Measurements from ENCODE around the gene RBKS. TPM values are rescaled to one million over a fixed set of nuclear protein-coding genes. Genes with fewer than 3 reads are reported as not detected.

Gene RBKS
- total and polyA plus RNA-seq, 2 of the 8 experiments (the other 6 are each of a cell fraction or from before 2014, with no cell fraction given) = 1.1 to 1.5 TPM

- TF ChIP-seq EGR1 (IDR thresholded peaks at IDR 0.05; ENCODE audit: borderline replicate concordance, low read depth, low read length) (no peak), JUND (IDR thresholded peaks at IDR 0.05; ENCODE audit: low read length) (no peak), CEBPB (IDR thresholded peaks at IDR 0.05; ENCODE audit: low read depth, low read length) (no peak), MAX (IDR thresholded peaks at IDR 0.05) (no peak), POU5F1 (IDR thresholded peaks at IDR 0.05; ENCODE audit: low read depth, low read length) (no peak), CHD7 (IDR thresholded peaks at IDR 0.05; ENCODE audit: insufficient replicate concordance, low read length) (no peak)
Observed at GRCh38 chr2:27847333-27847732, 42.9 kb downstream of the RBKS start (continued).

Measured in H1 (cell line).